HepG2 (cell line): ENCODE results near the gene GRAP. TPM values are rescaled to one million over a fixed set of nuclear protein-coding genes. Genes with fewer than 3 reads are reported as not detected.

Source experiments
- ATF7 ChIP-seq, 2 experiments: fragments of 450-650 bp in 1 of 2; sonication (generic) in 1 of 2; formaldehyde crosslinking in 1 of 2; IDR thresholded peaks; 2 replicates each; pipeline versions ENCODE4 v1.4.0 to v1.6.1; 2016 to 2020; ENCODE audit warnings: antibody characterized with exemption in 1 of 2, mild to moderate bottlenecking in 1 of 2, missing genetic modification reagents in 1 of 2
- ATF7-NPFF ChIP-seq: sonication (generic); formaldehyde crosslinking; IDR thresholded peaks from 2 replicates; pipeline ENCODE4 v1.8.1; 2023; ENCODE audit warnings: mild to moderate bottlenecking, low read depth, missing genetic modification reagents, moderate library complexity
- CBX5 ChIP-seq: sonication (generic); formaldehyde crosslinking; IDR thresholded peaks from 2 replicates; pipeline ENCODE4 v1.4.0; 2020; ENCODE audit warnings: missing genetic modification reagents, borderline replicate concordance
- CENPT ChIP-seq: sonication (generic); formaldehyde crosslinking; IDR thresholded peaks from 2 replicates; pipeline ENCODE4 v1.8.0; 2022; ENCODE audit warnings: low read depth, mild to moderate bottlenecking, moderate library complexity, missing genetic modification reagents
- MED1 ChIP-seq: sonication (generic); formaldehyde crosslinking; IDR thresholded peaks from 2 replicates; pipeline ENCODE4 v1.4.0; 2020; ENCODE audit warnings: missing genetic modification reagents
- MXD4 ChIP-seq: IDR thresholded peaks from 2 replicates; pipeline ENCODE4 v1.6.1; 2016; ENCODE audit warnings: mild to moderate bottlenecking, missing biosample characterization, missing genetic modification reagents
- NCOA1 ChIP-seq: sonication (generic); formaldehyde crosslinking; IDR thresholded peaks from 2 replicates; pipeline ENCODE4 v1.9.0; 2021; ENCODE audit warnings: missing genetic modification reagents
- NFIB ChIP-seq: sonication (generic); formaldehyde crosslinking; IDR thresholded peaks from 2 replicates; pipeline ENCODE4 v1.9.0; 2021; ENCODE audit warnings: missing genetic modification reagents, mild to moderate bottlenecking, borderline replicate concordance
- NPAS2 ChIP-seq: sonication (generic); formaldehyde crosslinking; IDR thresholded peaks from 2 replicates; pipeline ENCODE4 v1.8.0; 2022; ENCODE audit warnings: mild to moderate bottlenecking, missing genetic modification reagents, borderline replicate concordance
- PHF21A ChIP-seq: sonication (generic); formaldehyde crosslinking; IDR thresholded peaks from 2 replicates; pipeline ENCODE4 v1.5.0; 2020; ENCODE audit warnings: mild to moderate bottlenecking, missing genetic modification reagents
- SAFB2 ChIP-seq: sonication (generic); formaldehyde crosslinking; IDR thresholded peaks from 2 replicates; pipeline ENCODE4 v1.5.1; 2020; ENCODE audit warnings: missing genetic modification reagents, low read depth, mild to moderate bottlenecking, borderline replicate concordance
- TCF12 ChIP-seq, 2 experiments: fragments of 450-650 bp in 1 of 2; sonication (generic) in 1 of 2; formaldehyde crosslinking in 1 of 2; IDR thresholded peaks; 2 replicates each; pipeline versions ENCODE4 v1.6.1 to v1.8.0; 2017 to 2022; ENCODE audit warnings: antibody characterized with exemption in 1 of 2, mild to moderate bottlenecking in 1 of 2, missing genetic modification reagents in 1 of 2, moderate library complexity in 1 of 2
- ZFP90 ChIP-seq: sonication (generic); formaldehyde crosslinking; IDR thresholded peaks from 2 replicates; pipeline ENCODE4 v1.8.0; 2022; ENCODE audit warnings: missing genetic modification reagents, mild to moderate bottlenecking, inconsistent platforms, borderline replicate concordance
- ZMYM2 ChIP-seq: sonication (generic); formaldehyde crosslinking; IDR thresholded peaks from 2 replicates; pipeline ENCODE4 v1.8.0; 2022; ENCODE audit warnings: mild to moderate bottlenecking, missing genetic modification reagents
- ZNF180 ChIP-seq: sonication (generic); formaldehyde crosslinking; IDR thresholded peaks from 2 replicates; pipeline ENCODE4 v1.4.0; 2020; ENCODE audit warnings: low read depth, missing genetic modification reagents, borderline replicate concordance
- ZNF431 ChIP-seq: sonication (generic); formaldehyde crosslinking; IDR thresholded peaks from 2 replicates; pipeline ENCODE4 v1.9.0; 2022; ENCODE audit warnings: missing genetic modification reagents, low read depth, mild to moderate bottlenecking, borderline replicate concordance
- ZNF891 ChIP-seq: sonication (generic); formaldehyde crosslinking; IDR thresholded peaks from 2 replicates; pipeline ENCODE4 v1.5.0; 2020; ENCODE audit warnings: mild to moderate bottlenecking, missing genetic modification reagents
- ZSCAN21 ChIP-seq: sonication (generic); formaldehyde crosslinking; IDR thresholded peaks from 2 replicates; pipeline ENCODE4 v1.8.0; 2022; ENCODE audit warnings: mild to moderate bottlenecking, missing genetic modification reagents, moderate library complexity, borderline replicate concordance
- polyA plus RNA-seq, 8 experiments: library from polyadenylated mRNA; depleted of rRNA in 3 of 8; stranded (reverse) in 7 of 8; unstranded in 1 of 8; fragments of >200 nt; fragmentation: Illumina TruSeq in 4 of 8; extraction: Trizol in 4 of 8; gene quantifications; 2 replicates each; pipeline versions ENCODE4 v1.2.1 to v1.2.3, GENCODE V29; 2011 to 2016; ENCODE audit warnings: low read depth in 4 of 8, missing spikeins in 1 of 8, mixed read lengths in 1 of 8; ENCODE audit not compliant: insufficient read depth in 1 of 8
- total RNA-seq, 5 experiments: library from RNA; depleted of rRNA; stranded (reverse); fragments of >200 nt; fragmentation: Illumina TruSeq; extraction: Trizol; gene quantifications; 2 replicates each; pipeline ENCODE4 v1.2.3, GENCODE V29; 2016; ENCODE audit warnings: low read depth in 1 of 5
- TF ChIP-seq, protein P1 (sequence below): sonication (generic); formaldehyde crosslinking; conservative IDR thresholded peaks from 2 replicates; pipeline ENCODE4 v1.4.0; 2020; ENCODE audit warnings: missing genetic modification reagents
- TF ChIP-seq, protein P2 (sequence below): sonication (generic); formaldehyde crosslinking; IDR thresholded peaks from 2 replicates; pipeline ENCODE4 v1.9.0; 2021; ENCODE audit warnings: missing genetic modification reagents, borderline replicate concordance
- TF ChIP-seq, protein P3 (sequence below): IDR thresholded peaks from 2 replicates; pipeline ENCODE4 v1.6.1; 2012; ENCODE audit warnings: inconsistent platforms
- TF ChIP-seq, protein P4 (sequence below): sonication (generic); formaldehyde crosslinking; IDR thresholded peaks from 2 replicates; pipeline ENCODE4 v1.8.1; 2023; ENCODE audit warnings: missing genetic modification reagents, inconsistent platforms, borderline replicate concordance

GRAP gene
- total and polyA plus RNA-seq, 2 of the 13 experiments (the other 11 are each of a cell fraction or from before 2014, with no cell fraction given) = 0.77 to 1.7 TPM

- TF ChIP-seq TCF12 (IDR thresholded peaks at IDR 0.05) = no peak
- TF ChIP-seq TCF12 (CRISPR knock-in tag; IDR thresholded peaks at IDR 0.05) = peak; percentile 98
- TF ChIP-seq CENPT (CRISPR knock-in tag) = no peak
- TF ChIP-seq, protein P1, sequence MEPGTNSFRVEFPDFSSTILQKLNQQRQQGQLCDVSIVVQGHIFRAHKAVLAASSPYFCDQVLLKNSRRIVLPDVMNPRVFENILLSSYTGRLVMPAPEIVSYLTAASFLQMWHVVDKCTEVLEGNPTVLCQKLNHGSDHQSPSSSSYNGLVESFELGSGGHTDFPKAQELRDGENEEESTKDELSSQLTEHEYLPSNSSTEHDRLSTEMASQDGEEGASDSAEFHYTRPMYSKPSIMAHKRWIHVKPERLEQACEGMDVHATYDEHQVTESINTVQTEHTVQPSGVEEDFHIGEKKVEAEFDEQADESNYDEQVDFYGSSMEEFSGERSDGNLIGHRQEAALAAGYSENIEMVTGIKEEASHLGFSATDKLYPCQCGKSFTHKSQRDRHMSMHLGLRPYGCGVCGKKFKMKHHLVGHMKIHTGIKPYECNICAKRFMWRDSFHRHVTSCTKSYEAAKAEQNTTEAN (CRISPR knock-in tag) = peak; percentile 92
- peak; percentile 76 for TF ChIP-seq ATF7-NPFF (CRISPR knock-in tag)
- TF ChIP-seq MED1 (CRISPR knock-in tag) = peak; percentile 100
- TF ChIP-seq NFIB (CRISPR knock-in tag) = no peak
- TF ChIP-seq, protein P2, sequence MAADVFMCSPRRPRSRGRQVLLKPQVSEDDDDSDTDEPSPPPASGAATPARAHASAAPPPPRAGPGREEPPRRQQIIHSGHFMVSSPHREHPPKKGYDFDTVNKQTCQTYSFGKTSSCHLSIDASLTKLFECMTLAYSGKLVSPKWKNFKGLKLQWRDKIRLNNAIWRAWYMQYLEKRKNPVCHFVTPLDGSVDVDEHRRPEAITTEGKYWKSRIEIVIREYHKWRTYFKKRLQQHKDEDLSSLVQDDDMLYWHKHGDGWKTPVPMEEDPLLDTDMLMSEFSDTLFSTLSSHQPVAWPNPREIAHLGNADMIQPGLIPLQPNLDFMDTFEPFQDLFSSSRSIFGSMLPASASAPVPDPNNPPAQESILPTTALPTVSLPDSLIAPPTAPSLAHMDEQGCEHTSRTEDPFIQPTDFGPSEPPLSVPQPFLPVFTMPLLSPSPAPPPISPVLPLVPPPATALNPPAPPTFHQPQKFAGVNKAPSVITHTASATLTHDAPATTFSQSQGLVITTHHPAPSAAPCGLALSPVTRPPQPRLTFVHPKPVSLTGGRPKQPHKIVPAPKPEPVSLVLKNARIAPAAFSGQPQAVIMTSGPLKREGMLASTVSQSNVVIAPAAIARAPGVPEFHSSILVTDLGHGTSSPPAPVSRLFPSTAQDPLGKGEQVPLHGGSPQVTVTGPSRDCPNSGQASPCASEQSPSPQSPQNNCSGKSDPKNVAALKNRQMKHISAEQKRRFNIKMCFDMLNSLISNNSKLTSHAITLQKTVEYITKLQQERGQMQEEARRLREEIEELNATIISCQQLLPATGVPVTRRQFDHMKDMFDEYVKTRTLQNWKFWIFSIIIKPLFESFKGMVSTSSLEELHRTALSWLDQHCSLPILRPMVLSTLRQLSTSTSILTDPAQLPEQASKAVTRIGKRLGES (CRISPR knock-in tag) = 0 out of 2 replicates have a peak, but pooled peaks have one; percentile 22
- TF ChIP-seq ZNF891 = no peak
- TF ChIP-seq ATF7 (IDR thresholded peaks at IDR 0.05) = peak; percentile 20; the same call in 1 of the 2 replicates
- peak; percentile 94 for TF ChIP-seq ATF7 (CRISPR knock-in tag; IDR thresholded peaks at IDR 0.05)
- TF ChIP-seq SAFB2 (CRISPR knock-in tag) = no peak
- no peak for TF ChIP-seq ZNF180 (CRISPR knock-in tag)
- TF ChIP-seq NPAS2 (CRISPR knock-in tag) = no peak
- TF ChIP-seq, protein P3, sequence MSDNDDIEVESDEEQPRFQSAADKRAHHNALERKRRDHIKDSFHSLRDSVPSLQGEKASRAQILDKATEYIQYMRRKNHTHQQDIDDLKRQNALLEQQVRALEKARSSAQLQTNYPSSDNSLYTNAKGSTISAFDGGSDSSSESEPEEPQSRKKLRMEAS = peak; percentile 86
- peak; percentile 97 for TF ChIP-seq NCOA1
- peak; percentile 84; the same call in 1 of the 2 replicates for TF ChIP-seq MXD4 (CRISPR knock-in tag)
- TF ChIP-seq ZMYM2 = 0 out of 2 replicates have a peak, but pooled peaks have one; percentile 64
- TF ChIP-seq CBX5 (CRISPR knock-in tag) = peak; percentile 99
- TF ChIP-seq PHF21A (CRISPR knock-in tag) = peak; percentile 99
- TF ChIP-seq ZNF431 (CRISPR knock-in tag) = peak; percentile 100
- TF ChIP-seq, protein P4, sequence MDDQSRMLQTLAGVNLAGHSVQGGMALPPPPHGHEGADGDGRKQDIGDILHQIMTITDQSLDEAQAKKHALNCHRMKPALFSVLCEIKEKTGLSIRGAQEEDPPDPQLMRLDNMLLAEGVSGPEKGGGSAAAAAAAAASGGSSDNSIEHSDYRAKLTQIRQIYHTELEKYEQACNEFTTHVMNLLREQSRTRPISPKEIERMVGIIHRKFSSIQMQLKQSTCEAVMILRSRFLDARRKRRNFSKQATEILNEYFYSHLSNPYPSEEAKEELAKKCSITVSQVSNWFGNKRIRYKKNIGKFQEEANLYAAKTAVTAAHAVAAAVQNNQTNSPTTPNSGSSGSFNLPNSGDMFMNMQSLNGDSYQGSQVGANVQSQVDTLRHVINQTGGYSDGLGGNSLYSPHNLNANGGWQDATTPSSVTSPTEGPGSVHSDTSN (CRISPR knock-in tag) = no peak
- TF ChIP-seq ZSCAN21 (CRISPR knock-in tag) = peak; percentile 90
- peak; percentile 96 for TF ChIP-seq ZFP90 (CRISPR knock-in tag)
Observed at GRCh38 chr17:18988546-18989173, 58.1 kb downstream of the GRAP start (continued).
